ENCODE measurements around the gene AGTR1. TPM values are rescaled to one million over a fixed set of nuclear protein-coding genes. Genes with fewer than 3 reads are reported as not detected.
"Not testable (repeated sequence)": the region's sequence is repeated elsewhere in the genome, so short reads cannot be mapped to it uniquely, and the experiment has no call there.

The AGTR1 gene
- total RNA-seq, 1 donor from 2014 or later: 2.2 TPM

- DNase-seq; intact Hi-C loops (cut with micrococcal nuclease); ATAC-seq: not testable (repeated sequence)
These were observed 55.7 kb downstream of the AGTR1 start for GRCh38 chr3:148753385-148753784.

DNA sequence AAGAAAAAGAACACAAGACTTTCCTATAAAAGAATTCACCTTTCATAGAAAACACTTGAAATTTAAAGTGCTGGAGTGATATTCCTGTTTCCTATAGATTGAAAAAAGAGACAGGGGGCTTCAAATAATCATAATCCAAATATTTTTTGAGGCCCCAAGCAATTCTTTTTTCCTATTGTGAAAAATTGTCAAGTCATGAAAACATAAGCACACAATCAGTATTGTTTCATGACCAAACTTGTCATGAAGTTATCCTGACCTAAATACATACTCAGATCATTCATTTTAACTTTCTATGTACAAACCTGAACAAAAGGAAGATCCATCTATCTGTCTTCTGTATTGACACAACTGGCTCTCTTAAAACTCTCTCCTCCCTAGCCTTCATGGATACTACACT, 57.9 kb downstream of the AGTR1 start:
- intact Hi-C loops (cut with micrococcal nuclease): no loop called here
- no peak for DNase-seq
- no peak for ATAC-seq

GRCh38 chr3:148756311-148756710, 58.6 kb downstream of the AGTR1 start:
- no peak for DNase-seq
- intact Hi-C loops (cut with micrococcal nuclease): no loop called here

DNA sequence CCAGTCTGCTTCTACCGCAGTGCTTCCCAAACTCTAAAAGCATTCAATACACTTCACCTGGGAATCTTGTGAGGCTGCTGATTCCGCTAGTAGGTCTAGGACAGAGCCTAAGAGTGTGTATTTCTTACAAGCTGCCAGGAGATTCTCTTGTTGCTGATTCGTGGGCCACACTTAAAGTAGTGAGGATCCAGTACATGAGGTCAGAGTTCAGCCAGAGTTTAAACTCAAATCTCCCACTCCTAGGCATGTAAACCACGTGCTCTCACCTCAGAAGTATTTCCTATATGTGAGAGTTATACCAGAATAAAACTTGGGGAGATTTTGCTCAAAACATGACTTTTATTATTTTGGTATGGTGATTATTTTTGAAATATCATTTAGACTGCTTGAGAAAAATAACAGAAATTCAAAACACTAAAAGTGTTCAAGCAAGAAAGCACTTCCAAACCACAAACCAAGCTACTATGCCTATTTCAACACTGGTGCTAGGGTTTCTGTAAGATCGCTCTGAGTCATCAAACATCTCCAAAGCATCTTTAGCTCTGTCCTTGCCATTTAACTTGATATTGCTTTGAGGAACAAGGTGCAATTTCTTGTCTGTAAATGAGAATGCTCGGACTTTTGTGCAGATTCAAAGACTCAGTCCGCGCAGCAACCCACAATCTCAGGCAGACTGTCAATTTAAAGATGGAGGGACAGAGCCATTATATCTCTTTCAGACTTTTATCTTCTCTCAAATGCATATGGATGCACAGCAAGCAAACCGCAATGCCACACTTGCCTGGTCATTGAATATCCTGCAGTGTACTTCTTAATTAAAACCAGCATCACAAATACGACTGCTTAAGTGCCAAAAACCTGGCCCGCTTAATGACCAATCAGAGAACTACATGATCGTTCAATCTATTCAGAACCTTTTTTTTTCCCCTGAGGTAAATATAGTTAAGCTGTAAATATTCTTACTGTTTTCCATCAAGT, 59.8 kb downstream of the AGTR1 start:
- DNase-seq: no peak
- intact Hi-C loops (cut with micrococcal nuclease): no loop called here
- ATAC-seq: no peak

More at GRCh38 chr3:148756311-148756710, 58.6 kb downstream of the AGTR1 start:
- ATAC-seq: no peak

DNA sequence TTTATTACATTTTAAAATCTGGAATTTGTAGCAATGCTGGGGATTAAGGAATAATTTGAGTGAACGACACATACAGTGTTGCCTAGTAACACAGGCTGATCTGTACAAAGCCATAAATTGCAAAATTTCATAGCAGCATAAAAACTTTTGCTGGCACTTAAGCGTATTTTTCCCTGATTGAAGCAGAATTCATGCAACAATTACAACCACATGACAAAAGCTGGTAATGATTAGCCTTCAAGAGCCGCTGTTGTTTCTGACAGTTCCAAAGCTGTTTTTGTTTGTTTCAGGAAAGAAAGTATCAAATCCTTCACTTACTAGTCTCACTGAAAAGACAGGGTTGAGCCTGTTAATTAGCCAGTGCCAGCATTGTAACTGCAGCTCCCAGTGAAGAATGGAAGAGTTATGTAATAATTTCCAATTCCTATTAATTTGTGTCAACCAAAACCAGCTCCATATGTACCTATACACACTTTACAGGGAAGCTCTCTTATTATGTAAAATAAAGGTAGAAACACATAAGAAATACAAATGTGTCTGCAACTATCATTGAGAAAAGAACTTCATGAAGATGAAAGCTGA, 60.7 kb downstream of the AGTR1 start:
- DNase-seq (no peak), ATAC-seq (no peak)
- intact Hi-C loops (cut with micrococcal nuclease): no loop called here

- ATAC-seq: no peak
- intact Hi-C loops (cut with micrococcal nuclease): no loop called here
- no peak for DNase-seq
These were observed 61.7 kb downstream of the AGTR1 start for GRCh38 chr3:148759430-148759829.

- no peak for ATAC-seq
- intact Hi-C loops (cut with micrococcal nuclease): no loop called here
- DNase-seq: no peak
These were observed 65.5 kb downstream of the AGTR1 start for GRCh38 chr3:148763156-148763680.

DNA sequence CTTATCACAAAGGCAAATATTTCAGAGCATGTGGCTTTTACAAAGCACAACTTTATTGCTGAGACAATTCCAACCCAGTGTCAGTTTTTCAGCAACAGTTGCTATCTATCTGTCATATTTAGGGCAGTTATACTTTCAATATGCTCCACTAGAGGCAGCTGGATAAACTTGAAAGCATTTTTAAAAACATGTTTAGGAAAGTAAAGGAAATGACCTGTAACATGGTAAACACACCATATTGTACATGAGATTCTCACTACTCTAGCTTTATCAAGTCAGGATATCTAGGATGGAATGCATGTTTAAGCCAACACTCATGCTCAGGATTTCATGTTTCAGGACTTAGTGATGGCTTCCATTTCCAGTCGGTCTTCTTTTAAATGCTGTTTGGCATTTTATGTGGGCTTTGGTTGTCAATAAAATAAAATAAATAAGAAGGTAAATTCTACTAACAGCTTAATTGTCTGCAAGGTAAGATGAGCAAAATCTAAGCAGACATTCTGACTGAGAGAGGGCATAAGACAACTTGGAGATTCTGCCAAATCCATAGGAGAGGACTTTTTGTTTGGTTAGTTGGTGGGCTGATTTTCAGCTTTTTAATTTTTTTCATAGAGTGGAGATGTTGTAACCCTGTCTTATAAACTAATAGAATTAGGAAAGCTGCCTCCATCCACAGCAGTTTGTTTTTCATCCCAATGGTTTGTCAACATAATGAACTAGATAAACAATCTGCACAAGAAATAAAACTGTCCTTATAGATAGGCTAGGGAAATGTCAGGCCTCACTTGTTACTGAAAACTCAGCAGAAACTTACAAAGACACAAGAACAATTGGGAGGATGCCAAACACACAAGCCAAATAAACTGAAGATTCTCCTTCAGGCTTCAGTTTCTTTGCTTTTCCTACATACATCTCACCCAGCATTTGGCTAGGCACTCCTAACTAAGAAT, 66.6 kb downstream of the AGTR1 start:
- ATAC-seq: no peak
- no peak for DNase-seq
- intact Hi-C loops (cut with micrococcal nuclease): no loop called here

- DNase-seq (no peak), ATAC-seq (no peak)
- intact Hi-C loops (cut with micrococcal nuclease): no loop called here
These were observed 74.7 kb downstream of the AGTR1 start for GRCh38 chr3:148772361-148772760.

GRCh38 chr3:148772835-148773234, 75.1 kb downstream of the AGTR1 start:
- intact Hi-C loops (cut with micrococcal nuclease): no loop called here
- DNase-seq (no peak), ATAC-seq (no peak)

GRCh38 chr3:148773805-148774204, 76.1 kb downstream of the AGTR1 start:
- no peak for ATAC-seq
- intact Hi-C loops (cut with micrococcal nuclease): no loop called here
- DNase-seq: no peak

DNA sequence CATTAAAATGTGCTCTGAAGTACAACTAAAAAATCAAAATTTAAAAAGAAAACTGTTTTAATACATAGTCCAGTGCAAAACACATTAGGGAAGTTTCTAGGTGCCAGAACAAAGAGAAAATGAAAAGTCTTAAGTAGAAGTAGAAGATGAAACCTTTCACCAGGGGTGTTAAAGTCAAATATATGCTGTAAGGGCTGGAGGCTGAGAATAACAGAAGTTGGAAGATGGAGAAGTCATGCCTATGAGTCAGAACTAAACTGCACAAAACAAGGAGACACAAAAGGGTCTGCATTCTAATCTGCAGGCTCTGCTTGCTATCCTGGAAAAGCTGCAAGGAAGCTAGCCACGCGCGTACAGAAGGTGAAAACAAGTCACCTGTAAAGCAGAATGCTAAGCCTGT, 81.2 kb downstream of the AGTR1 start:
- no peak for DNase-seq
- ATAC-seq: no peak
- intact Hi-C loops (cut with micrococcal nuclease): no loop called here

DNA sequence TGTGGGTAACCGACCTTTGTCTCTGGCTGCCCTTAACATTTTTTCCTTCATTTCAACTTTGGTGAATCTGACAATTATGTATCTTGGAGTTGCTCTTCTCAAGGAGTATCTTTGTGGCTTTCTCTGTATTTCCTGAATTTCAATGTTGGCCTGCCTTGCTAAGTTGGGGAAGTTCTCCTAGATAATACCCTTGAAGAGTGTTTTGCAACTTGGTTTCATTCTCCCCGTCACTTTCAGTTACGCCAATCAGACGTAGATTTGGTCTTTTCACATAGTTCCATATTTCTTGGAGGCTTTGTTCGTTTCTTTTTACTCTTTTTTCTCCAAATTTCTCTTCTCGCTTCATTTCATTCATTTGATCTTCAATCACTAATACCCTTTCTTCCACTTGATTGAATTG, 87.3 kb downstream of the AGTR1 start:
- DNase-seq; intact Hi-C loops (cut with micrococcal nuclease); ATAC-seq: not testable (repeated sequence)

DNA sequence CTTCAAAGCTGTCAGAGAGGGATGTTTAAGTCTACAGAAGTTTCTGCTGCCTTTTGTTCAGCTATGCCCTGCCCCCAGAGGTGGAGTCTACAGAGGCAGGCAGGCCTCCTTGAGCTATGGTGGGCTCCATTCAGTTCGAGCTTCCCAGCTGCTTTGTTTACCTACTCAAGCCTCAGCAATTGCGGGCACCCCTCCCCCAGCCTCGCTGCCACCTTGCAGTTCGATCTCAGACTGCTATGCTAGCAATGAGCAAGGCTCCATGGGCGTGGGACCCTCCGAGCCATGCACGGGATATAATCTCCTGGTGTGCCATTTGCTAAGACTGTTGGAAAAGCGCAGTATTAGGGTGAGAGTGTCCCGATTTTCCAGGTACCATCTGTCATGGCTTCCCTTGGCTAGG, 88.5 kb downstream of the AGTR1 start:
- ATAC-seq; DNase-seq; intact Hi-C loops (cut with micrococcal nuclease): not testable (repeated sequence)

- no peak for DNase-seq
- ATAC-seq: no peak
- intact Hi-C loops (cut with micrococcal nuclease): no loop called here
These were observed 91.4 kb downstream of the AGTR1 start for GRCh38 chr3:148789146-148789545.

DNA sequence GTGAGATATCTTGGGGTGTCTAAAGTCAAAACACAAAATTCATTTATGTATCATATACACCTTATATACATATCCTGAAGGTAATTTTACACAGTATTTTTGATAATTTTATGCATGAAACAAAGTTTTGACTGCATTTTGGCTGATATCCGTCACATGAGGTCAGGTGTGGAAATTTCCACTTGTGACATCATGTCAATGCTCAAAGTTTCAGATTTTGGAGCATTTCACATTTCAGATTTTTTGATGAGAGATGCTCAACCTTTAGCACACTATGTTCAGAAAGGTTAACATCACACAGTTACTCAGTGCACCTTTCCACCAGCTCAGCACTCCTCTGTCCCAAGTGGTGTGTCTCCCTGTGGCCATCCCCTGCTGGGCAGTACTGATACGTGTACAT, 92.2 kb downstream of the AGTR1 start:
- ATAC-seq: no peak
- intact Hi-C loops (cut with micrococcal nuclease): no loop called here
- no peak for DNase-seq

- ATAC-seq: no peak
- intact Hi-C loops (cut with micrococcal nuclease): no loop called here
- DNase-seq: no peak
These were observed 92.7 kb downstream of the AGTR1 start for GRCh38 chr3:148790370-148790769.

GRCh38 chr3:148790851-148791735, 93.4 kb downstream of the AGTR1 start:
- peak; percentile 88 for ATAC-seq
- DNase-seq: no peak
- intact Hi-C loops (cut with micrococcal nuclease): no loop called here

Measured in left ventricle myocardium superior (tissue), 1 donor.